H9 (cell line): ENCODE measurements around the gene PLEK. TPM values are rescaled to one million over a fixed set of nuclear protein-coding genes. Genes with fewer than 3 reads are reported as not detected.

ENCODE experiments used
- DNase-seq: peaks from one replicate; pipeline ENCODE4 v3.0.0-alpha.2; 2017
- H2AFZ ChIP-seq: one replicate; pipeline ENCODE4 v1.6.1; 2013; ENCODE audit warnings: mild to moderate bottlenecking, low read length, control low read depth, moderate library complexity
- H2AK5ac ChIP-seq: 2 replicates; pipeline ENCODE4 v1.6.1; 2013; ENCODE audit warnings: low read length, control low read depth, mixed read lengths; ENCODE audit not compliant: insufficient read length
- H2BK120ac ChIP-seq: one replicate; pipeline ENCODE4 v1.6.1; 2013; ENCODE audit warnings: low read depth, mild to moderate bottlenecking, low read length, control low read depth, inconsistent platforms; ENCODE audit not compliant: poor library complexity, severe bottlenecking
- H2BK12ac ChIP-seq: 2 replicates; pipeline ENCODE4 v1.6.1; 2013; ENCODE audit warnings: low read length, control low read depth, mixed read lengths, low read depth; ENCODE audit not compliant: insufficient read length
- H2BK15ac ChIP-seq: 2 replicates; pipeline ENCODE4 v1.6.1; 2013; ENCODE audit warnings: low read depth, low read length, control low read depth
- H2BK20ac ChIP-seq: one replicate; pipeline ENCODE4 v1.6.1; 2013; ENCODE audit warnings: low read depth, mild to moderate bottlenecking, low read length, control low read depth, inconsistent platforms; ENCODE audit not compliant: poor library complexity, severe bottlenecking
- H2BK5ac ChIP-seq: 2 replicates; pipeline ENCODE4 v1.6.1; 2013; ENCODE audit warnings: low read length, control low read depth, mixed read lengths; ENCODE audit not compliant: insufficient read length
- H3K14ac ChIP-seq: 2 replicates; pipeline ENCODE4 v1.6.1; 2013; ENCODE audit warnings: low read length, control low read depth; ENCODE audit not compliant: insufficient read depth
- H3K18ac ChIP-seq: 2 replicates; pipeline ENCODE4 v1.6.1; 2013; ENCODE audit warnings: low read depth, mild to moderate bottlenecking, mixed read lengths, low read length, control low read depth; ENCODE audit not compliant: insufficient read length
- H3K23ac ChIP-seq: 2 replicates; pipeline ENCODE4 v1.6.1; 2013; ENCODE audit warnings: low read length, control low read depth, mixed read lengths, low read depth; ENCODE audit not compliant: insufficient read length
- H3K23me2 ChIP-seq: 2 replicates; pipeline ENCODE4 v1.6.1; 2013; ENCODE audit warnings: low read depth, mild to moderate bottlenecking, mixed read lengths, low read length, control low read depth; ENCODE audit not compliant: insufficient read length, poor library complexity, severe bottlenecking
- H3K27ac ChIP-seq: 2 replicates; pipeline ENCODE4 v1.5.1; 2013; ENCODE audit warnings: low read length, control low read depth, mixed read lengths, low read depth; ENCODE audit not compliant: insufficient read length
- H3K27me3 ChIP-seq: 2 replicates; pipeline ENCODE4 v1.6.1; 2013; ENCODE audit warnings: low read length, control low read depth, inconsistent platforms; ENCODE audit not compliant: insufficient read depth
- H3K4ac ChIP-seq: 2 replicates; pipeline ENCODE4 v1.6.1; 2013; ENCODE audit warnings: low read depth, mild to moderate bottlenecking, control low read depth, inconsistent platforms, low read length, moderate library complexity
- H3K4me1 ChIP-seq: 2 replicates; pipeline ENCODE4 v1.6.1; 2013; ENCODE audit warnings: low read length, control low read depth, inconsistent platforms; ENCODE audit not compliant: insufficient read depth
- H3K4me2 ChIP-seq: 2 replicates; pipeline ENCODE4 v1.6.1; 2013; ENCODE audit warnings: low read length, control low read depth, mixed read lengths; ENCODE audit not compliant: insufficient read length, insufficient read depth
- H3K56ac ChIP-seq: 2 replicates; pipeline ENCODE4 v1.6.1; 2013; ENCODE audit warnings: low read depth, mild to moderate bottlenecking, mixed read lengths, low read length, control low read depth; ENCODE audit not compliant: insufficient read length
- H3K79me1 ChIP-seq: 2 replicates; pipeline ENCODE4 v1.6.1; 2013; ENCODE audit warnings: low read depth, mild to moderate bottlenecking, moderate library complexity, low read length, control low read depth, inconsistent platforms; ENCODE audit not compliant: insufficient read depth, poor library complexity, severe bottlenecking
- H3K79me2 ChIP-seq: 2 replicates; pipeline ENCODE4 v1.6.1; 2013; ENCODE audit warnings: low read length, control low read depth, inconsistent platforms; ENCODE audit not compliant: insufficient read depth
- H3K9ac ChIP-seq: 2 replicates; pipeline ENCODE4 v1.6.1; 2013; ENCODE audit warnings: low read length, control low read depth, mixed read lengths; ENCODE audit not compliant: insufficient read length; ENCODE audit errors: extremely low read depth
- H3K9me3 ChIP-seq: one replicate; pipeline ENCODE4 v1.6.1; 2013; ENCODE audit warnings: low read depth, low read length, inconsistent platforms; ENCODE audit not compliant: control insufficient read depth
- H3T11ph ChIP-seq: one replicate; pipeline ENCODE4 v1.6.1; 2013; ENCODE audit warnings: mild to moderate bottlenecking, low read length, control low read depth, inconsistent platforms
- H4K20me1 ChIP-seq: one replicate; pipeline ENCODE4 v1.6.1; 2013; ENCODE audit not compliant: control insufficient read depth, insufficient read length, insufficient read depth
- H4K5ac ChIP-seq: 2 replicates; pipeline ENCODE4 v1.6.1; 2013; ENCODE audit warnings: low read depth, mild to moderate bottlenecking, mixed read lengths, low read length, control low read depth; ENCODE audit not compliant: insufficient read length
- H4K8ac ChIP-seq: replicated peaks from 2 replicates; pipeline ENCODE4 v1.6.1; 2013; ENCODE audit warnings: low read length, control low read depth, mixed read lengths, low read depth; ENCODE audit not compliant: insufficient read length
- H4K91ac ChIP-seq: 2 replicates; pipeline ENCODE4 v1.6.1; 2013; ENCODE audit warnings: low read depth, mild to moderate bottlenecking, moderate library complexity, mixed read lengths, low read length, control low read depth; ENCODE audit not compliant: insufficient read length
- H3K27ac Mint-ChIP-seq, 3 experiments: 2 replicates in 2 of 3; 3 replicates in 1 of 3; pipeline ENCODE4 v1.8.0; 2020 to 2021; ENCODE audit warnings: mixed read lengths in 3 of 3, mild to moderate bottlenecking in 1 of 3, moderate library complexity in 1 of 3
- H3K27me3 Mint-ChIP-seq: 2 replicates; pipeline ENCODE4 v1.8.0; 2021; ENCODE audit warnings: low read depth, mild to moderate bottlenecking, moderate library complexity, mixed read lengths
- H3K36me3 Mint-ChIP-seq, 3 experiments: 2 replicates in 2 of 3; 3 replicates in 1 of 3; pipeline ENCODE4 v1.8.0; 2020 to 2021; ENCODE audit warnings: low read depth in 3 of 3, mixed read lengths in 3 of 3; ENCODE audit not compliant: insufficient read depth in 1 of 3
- H3K4me1 Mint-ChIP-seq, 2 experiments: 2 replicates each; pipeline ENCODE4 v1.8.0; 2020; ENCODE audit warnings: mixed read lengths in 2 of 2
- H3K4me3 Mint-ChIP-seq, 2 experiments: 2 replicates in 1 of 2; 3 replicates in 1 of 2; pipeline ENCODE4 v1.8.0; 2020 to 2021; ENCODE audit warnings: mild to moderate bottlenecking in 2 of 2, mixed read lengths in 2 of 2, moderate library complexity in 1 of 2
- H3K9me3 Mint-ChIP-seq, 2 experiments: 2 replicates in 1 of 2; 3 replicates in 1 of 2; pipeline ENCODE4 v1.8.0; 2020; ENCODE audit warnings: mild to moderate bottlenecking in 2 of 2, mixed read lengths in 2 of 2, moderate library complexity in 1 of 2
- WGBS: extraction: QIAGEN DNeasy Blood & Tissue Kit; methylation state at CpG from one replicate; pipeline ENCODE4 v1.1.7; 2013; ENCODE audit warnings: missing lambda C conversion rate, low lambda C conversion rate, mixed read lengths; ENCODE audit not compliant: insufficient read length; ENCODE audit errors: extremely low coverage; 5-methylcytosine and 5-hydroxymethylcytosine counted together
- total RNA-seq: library from RNA; stranded (reverse); gene quantifications from 2 replicates; pipeline ENCODE4 v1.2.1, GENCODE V29; 2021
- TF ChIP-seq, protein P1 (sequence below): fragments of 200-600 bp; sonication (generic); conservative IDR thresholded peaks from 3 replicates; pipeline ENCODE4 v1.8.0; 2021; ENCODE audit warnings: antibody characterized with exemption, mild to moderate bottlenecking

Gene PLEK
- total RNA-seq, 1 experiment from 2014 or later, result not detected

DNA sequence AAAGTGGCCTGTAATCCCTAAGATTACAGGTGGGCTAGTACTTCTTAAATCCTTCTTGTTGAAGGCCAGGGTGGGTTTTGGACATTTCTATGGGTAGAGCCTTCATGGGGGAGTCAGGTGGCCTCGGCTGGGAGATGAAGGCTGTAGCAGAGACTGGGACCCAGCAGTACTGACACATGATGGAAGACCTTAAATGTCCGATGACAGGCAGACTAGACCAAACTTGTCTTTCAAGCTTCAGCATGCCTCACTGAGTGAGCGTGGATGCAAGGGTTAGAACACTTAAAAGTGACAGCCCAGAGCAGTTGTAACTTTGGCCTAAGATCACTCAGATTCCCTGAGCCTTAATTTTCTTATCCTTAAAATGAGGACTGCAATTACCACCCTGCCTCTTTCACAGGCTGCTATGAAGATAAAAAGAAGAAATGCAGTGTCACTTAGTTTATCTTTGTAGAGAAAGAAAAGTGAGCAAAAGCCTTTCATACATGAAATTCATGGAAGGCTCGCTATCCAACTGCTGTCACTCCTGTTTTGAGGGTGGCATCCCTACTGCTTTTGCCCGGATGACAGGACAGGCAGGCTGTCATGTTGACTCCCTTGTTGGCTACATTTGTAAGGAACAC lies 19.5 kb downstream of the PLEK start:
- H3K18ac ChIP-seq, result no peak overlapping the region
- Mint-ChIP-seq H3K9me3 (no peaks in the 10 kb centered on the region), H3K36me3 (no peaks in the 10 kb centered on the region), H3K27me3 (peaks cover 12% of the 10 kb centered on the region), H3K4me3 (no peak overlapping the region), H3K27ac (no peak overlapping the region), H3K4me1 (peaks cover 3 to 4% of the 10 kb centered on the region in 2 experiments)
- no peaks in the 10 kb centered on the region for H3K27me3 ChIP-seq
- H3K27ac ChIP-seq, result no peak overlapping the region
- no peaks in the 10 kb centered on the region for H3K9me3 ChIP-seq
- no peak overlapping the region for H2AFZ ChIP-seq
- H3K79me2 ChIP-seq, result no peaks in the 10 kb centered on the region
- no peaks in the 10 kb centered on the region for H3K4me1 ChIP-seq
- H4K91ac ChIP-seq, result no peak overlapping the region
- no peak overlapping the region for H2BK12ac ChIP-seq
- H2BK5ac ChIP-seq, result no peak overlapping the region
- H3K14ac ChIP-seq, result no peak overlapping the region
- no peak overlapping the region for H4K5ac ChIP-seq
- no peak overlapping the region for H3T11ph ChIP-seq
- no peak overlapping the region for H3K56ac ChIP-seq
- H3K79me1 ChIP-seq, result no peaks in the 10 kb centered on the region
- no peak overlapping the region for H3K9ac ChIP-seq
- TF ChIP-seq, protein P1, sequence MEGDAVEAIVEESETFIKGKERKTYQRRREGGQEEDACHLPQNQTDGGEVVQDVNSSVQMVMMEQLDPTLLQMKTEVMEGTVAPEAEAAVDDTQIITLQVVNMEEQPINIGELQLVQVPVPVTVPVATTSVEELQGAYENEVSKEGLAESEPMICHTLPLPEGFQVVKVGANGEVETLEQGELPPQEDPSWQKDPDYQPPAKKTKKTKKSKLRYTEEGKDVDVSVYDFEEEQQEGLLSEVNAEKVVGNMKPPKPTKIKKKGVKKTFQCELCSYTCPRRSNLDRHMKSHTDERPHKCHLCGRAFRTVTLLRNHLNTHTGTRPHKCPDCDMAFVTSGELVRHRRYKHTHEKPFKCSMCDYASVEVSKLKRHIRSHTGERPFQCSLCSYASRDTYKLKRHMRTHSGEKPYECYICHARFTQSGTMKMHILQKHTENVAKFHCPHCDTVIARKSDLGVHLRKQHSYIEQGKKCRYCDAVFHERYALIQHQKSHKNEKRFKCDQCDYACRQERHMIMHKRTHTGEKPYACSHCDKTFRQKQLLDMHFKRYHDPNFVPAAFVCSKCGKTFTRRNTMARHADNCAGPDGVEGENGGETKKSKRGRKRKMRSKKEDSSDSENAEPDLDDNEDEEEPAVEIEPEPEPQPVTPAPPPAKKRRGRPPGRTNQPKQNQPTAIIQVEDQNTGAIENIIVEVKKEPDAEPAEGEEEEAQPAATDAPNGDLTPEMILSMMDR, result no peak
- H4K20me1 ChIP-seq, result no peaks in the 10 kb centered on the region
- H3K23me2 ChIP-seq, result no peaks in the 10 kb centered on the region
- H2BK120ac ChIP-seq, result no peak overlapping the region
- no peak overlapping the region for H3K23ac ChIP-seq
- H3K4ac ChIP-seq, result no peak overlapping the region
- no peak overlapping the region for H2BK15ac ChIP-seq
- no peak overlapping the region for H2AK5ac ChIP-seq
- no peak overlapping the region for H4K8ac ChIP-seq
- H2BK20ac ChIP-seq, result no peak overlapping the region
- WGBS, result no CpG with 5 or more reads among the region's 5 CpGs
- no peak for DNase-seq
- H3K4me2 ChIP-seq, result no peak overlapping the region
